HG02981 (cell line): ENCODE measurements around the gene IRF7.

Experiments
- ATAC-seq: cut with Tn5 transposase; IDR thresholded peaks from one replicate; pipeline ENCODE4 v1.9.1; 2021; ENCODE audit warnings: mild to moderate bottlenecking, moderate library complexity; ENCODE audit not compliant: unreplicated experiment

The IRF7 gene

DNA sequence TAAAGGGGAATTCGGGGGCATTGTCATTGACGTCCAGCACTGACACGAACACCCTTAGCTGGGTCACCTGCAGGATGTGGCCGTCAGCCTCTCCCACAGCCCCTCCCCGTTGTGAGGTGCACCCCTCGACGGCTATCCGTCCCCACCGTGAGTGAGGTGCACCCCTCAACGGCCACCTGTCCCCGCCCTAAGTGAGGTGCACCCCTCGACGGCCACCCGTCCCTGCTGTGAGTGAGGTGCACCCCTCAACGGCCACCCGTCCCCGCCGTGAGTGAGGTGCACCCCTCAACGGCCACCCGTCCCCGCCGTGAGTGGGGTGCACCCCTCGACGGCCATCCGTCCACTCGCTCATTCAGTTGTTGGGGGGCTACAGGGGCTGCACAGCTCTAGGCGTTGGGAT lies 6.1 kb upstream of the IRF7 start:
- no peak for ATAC-seq

DNA sequence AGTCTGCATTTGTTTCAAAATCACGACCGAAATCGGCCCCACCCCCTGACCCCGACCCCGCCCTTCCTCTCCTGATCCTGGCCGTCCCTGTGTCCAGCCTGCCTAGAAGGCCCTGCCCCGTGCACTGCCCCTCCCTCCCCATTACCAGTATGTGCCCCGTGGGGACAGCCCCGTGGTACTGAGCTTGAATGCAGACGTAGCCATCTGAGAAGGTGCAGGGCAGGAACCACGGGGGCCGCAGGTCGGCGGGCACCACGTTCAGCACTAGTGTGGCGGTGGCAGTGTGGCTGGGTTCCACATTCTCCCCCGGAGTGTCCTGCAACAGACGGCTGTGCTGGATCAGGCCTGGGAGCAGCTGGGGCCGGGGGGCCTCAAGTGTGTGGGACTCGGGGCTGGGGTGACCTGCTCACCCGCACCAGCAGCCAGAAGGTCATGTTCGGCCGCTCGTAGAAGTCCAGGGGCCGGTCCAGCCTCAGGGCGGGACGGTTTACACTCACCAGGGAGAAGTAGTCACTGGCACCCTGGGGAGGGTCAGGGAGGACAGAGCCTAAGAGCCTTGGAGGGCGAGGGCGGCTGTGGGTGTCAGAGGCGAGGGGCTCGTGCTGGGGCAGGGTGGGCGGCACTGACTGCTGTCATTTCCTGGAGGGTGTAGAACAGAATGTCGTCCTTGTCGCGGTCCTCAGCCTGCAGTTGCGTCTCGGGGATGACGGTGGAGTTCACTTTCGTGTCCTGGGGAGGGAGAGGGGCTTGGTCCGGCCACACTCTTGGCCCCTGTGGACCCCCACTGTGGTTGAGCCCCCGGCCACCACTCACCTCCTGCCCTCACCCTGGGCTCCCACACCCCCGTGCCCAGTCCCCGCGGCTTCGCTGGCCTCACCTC lies 5.4 kb upstream of the IRF7 start:
- no peak for ATAC-seq

DNA sequence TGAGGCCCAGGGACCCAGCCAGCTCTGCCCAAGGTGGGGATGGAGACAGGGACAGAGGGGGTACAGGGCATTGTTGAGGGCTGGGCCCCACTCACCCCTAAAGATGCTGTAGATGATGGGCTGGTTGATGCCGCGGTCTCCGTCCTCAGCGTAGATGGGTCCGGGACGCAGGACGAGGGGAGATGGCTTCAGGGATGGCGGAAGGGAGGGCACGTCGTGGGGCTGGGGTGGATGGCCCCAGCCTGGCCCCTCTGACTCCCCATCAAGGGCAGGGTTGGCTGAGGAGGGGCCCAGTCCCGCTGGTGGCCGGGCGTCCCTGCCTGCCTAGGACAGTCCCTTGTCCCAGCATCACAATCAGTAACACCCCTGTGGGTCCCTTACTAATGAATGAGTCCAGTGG lies 4.5 kb upstream of the IRF7 start:
- ATAC-seq, result no peak

DNA sequence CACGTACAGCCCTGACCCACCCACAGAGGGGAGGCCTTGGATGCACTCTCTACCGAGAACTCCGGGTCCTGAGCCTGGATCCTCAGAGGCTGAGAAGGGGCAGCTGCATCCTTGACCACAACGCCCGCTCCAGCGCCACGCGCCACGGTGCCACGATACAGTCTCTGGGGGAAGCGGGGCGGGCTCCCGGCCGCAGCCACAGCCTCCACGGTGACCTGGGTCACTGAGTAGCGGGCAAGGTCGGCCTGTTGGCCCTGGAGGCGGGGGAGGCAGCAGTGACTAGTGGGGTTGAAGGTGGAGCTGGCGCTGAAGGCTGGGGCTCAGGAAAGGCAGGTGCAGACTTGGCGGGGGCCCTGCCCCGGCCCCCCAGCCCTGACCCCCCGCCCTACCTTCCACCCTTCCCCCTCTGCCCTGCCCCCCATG lies 3.9 kb upstream of the IRF7 start:
- ATAC-seq, result no peak

DNA sequence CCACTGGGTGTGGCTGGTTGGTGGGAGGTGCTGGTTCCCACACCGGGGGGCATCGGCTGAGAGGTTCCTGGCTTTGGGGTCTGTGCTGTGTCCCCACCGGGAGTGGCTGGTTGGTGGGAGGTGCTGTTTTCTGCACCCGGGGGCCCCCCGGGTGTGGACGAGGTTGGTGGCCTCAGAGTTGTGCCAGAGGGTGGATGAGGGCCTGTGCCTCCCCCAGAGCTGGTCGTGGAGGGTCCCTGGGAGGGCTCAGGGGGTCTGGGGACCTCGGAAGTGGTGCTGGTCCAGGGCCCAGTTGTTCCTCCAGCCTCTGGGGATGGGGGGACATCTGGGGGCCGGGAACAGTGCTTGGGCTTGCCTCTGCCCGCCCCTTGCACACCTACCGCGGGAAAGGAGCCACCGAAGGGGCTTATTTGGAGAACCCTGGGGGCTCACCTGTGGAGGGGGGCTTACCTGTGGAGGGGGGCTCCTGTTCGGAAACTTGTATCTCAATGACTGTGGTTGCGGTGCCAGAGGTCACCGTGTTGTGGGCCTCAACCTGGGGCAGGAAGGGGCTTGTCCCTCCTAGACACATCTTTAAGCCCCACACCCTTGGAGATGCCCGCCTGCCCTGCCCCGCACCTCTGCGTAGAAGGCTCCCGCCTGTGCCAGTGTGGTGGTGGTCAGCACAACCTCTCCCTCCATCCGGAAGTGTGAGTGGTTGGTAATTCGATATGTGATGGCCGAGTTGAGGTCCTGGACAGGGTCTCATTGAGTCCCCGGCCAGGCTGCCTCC lies 3.3 kb upstream of the IRF7 start:
- no peak for ATAC-seq

DNA sequence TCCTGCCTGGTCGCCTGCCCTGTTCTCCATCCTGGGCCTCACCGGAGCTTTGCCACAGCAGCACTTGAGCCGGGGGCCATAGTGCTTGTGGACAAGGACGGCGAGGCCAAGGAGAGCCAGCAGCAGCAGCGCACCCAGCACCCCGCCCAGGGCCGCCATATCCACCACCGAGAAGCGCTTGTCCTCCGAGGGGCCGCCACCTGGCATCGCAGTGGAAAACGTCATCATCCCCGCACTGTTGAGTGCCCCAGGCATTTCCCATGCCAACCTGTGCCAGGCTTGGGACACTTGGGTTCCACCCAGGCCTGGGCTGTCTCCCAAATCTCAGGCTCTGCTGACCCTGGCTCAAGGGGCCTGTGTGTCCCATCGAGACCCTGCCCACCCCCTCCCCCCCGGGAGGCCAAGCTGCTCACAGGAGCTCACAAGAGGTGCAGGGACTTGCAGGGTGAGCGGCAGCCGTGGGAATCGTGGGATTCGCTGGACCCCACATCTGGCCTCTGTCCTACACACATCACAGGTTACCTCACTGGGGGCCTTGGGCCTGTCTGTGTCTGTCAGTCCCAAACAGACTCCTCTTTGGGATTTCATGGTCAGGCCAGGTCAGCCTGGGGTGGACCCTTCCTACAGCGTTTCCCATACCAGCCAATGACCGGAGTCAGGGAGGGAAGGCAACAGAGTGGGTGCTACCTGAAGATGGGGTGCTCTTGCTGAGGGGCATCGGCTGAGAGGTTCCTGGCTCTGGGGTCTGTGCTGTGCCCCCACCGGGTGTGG lies 2.3 kb upstream of the IRF7 start:
- no peak for ATAC-seq

DNA sequence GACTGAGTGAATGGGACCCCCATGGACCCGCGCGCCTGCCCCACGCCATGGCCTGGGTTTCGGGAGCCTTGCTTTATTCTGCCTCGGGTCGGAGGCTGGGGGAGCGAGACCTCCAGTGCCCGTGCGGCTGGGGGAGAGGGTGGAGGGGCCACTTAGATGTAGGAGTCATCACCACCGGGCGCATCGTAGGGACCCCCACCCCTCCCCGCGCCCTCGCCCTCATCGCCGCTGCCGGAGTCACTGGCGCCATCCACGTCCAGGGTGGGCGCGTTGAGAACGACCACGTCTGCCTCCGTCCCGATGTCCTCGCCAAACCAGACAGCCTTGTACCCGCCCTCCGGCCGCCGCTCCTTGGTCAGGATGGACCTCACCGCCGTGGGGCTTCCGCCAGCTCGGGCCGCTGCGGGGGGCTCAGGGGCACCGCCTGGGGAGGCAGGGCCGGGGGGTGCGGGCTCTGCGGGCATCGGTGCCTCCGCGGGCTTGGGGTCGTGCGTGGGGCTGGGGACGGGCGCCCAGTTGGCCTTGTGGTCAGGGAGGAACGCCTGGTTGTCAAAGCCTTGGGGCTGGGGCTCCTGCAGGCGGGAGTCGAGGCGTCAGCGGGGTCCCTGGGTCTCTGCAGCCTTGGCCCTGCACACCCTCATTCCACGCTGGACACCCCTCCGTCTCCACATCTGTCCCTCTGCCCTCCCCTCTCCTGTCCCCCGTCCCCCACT lies 1.6 kb upstream of the IRF7 start:
- no peak for ATAC-seq

DNA sequence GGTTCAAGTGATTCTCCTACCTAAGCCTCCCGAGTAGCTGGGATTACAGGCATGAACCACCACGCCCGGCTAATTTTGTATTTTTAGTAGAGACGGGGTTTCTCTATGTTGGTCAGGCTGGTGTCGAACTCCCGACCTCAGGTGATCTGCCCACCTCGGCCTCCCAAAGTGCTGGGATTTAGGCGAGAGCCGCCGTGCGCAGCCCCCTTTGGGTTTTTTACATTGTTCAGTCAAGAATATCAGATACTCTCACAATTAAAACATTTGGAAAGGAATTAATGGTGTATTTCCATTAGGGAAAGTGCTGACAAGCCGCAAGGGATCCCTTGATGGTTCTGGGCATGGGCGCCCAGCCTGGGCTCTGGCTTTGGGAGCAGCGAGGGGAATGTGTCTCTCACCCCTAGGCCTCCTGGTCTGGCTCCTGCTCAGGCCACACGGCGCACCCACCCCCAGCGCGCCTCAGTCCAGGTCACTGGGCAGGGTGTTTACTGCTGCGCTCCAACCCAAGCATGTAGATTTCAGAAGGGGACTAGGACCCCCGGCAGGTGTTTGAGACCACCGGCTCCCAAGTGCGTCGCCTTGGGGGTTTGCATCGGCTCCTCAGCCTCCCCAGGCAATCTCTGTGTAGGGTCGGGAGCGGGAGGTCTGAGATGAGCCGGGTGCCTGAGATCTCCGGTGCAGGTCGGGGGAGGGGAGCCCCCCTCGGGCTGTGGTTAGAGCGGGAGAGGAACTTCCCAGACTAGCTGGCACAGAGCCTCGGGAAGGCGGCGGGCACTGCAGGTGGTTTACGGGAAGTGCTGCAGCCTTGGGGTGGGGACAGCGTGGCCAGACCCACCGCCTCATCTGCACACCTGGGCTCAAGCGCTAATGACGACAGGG lies 809 bp upstream of the IRF7 start:
- no peak for ATAC-seq

DNA sequence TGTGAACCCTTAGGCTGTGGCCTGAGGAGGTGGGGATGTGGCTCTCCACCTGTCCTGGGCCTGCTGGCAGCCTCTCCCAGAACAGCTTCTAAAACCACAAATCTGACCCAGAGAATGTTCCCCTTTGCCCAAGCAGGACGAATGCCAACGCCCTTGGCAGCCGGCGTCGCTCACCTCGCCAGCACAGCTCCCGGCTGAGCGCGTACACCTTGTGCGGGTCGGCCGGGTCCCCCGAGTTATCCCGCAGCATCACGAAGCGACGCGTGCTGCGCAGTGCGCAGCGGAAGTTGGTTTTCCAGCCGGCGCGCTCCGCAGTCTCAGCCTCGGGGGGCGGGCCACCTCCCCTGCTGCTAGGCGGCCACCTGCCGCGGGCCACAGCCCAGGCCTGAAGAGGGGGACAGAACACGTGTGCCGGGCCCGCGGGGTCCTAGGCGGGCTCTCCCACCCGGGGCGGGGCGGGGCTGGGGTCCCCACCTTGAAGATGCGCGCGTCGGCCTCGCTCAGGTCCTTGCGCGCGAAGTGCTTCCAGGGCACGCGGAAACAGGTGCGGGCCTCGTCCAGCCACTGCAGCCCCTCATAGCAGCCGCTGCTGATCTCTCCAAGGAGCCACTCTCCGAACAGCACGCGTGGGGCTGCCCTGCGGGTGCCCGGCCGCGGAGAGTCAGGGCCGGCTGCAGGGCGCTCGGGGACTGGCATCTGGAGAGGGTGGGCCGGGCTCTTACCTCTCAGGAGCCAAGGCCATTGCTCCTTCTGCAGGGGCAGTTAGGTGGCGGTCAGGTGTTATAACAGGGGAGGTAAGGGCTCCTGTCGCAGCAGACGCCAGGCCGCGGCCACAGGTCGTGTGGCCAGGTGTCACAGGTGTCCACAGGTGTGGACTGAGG lies 887 bp downstream of the IRF7 start:
- ATAC-seq, result no peak

DNA sequence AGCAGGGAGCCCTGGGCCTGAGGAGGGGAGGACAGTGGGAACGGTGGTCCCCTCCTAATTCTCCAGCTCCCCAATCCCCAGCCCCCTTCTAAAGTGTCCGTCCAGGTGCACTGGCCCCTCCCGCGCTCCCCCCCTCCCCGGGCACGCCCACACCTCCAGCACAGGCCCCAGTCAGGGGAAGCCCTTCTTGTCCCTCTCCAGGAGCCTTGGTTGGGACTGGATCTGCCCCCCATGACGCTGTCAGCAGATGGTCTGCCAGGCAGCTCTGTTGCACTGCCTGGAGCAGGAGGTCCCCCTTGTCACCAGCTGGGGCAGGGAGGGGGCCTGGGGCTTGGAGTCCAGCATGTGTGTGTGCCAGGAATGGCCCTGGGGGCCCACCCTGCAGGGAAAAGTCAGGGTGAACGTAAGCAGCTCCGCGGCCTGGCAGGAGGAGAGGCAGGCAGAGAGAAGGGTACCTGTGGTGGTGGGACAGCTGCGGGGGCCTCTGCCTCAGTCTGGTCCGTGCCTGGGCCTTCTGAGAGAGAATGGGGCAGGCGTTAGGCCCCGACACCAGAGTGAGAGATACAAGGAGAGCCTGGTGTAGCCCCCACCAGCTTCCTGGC lies 1.6 kb downstream of the IRF7 start:
- no peak for ATAC-seq

DNA sequence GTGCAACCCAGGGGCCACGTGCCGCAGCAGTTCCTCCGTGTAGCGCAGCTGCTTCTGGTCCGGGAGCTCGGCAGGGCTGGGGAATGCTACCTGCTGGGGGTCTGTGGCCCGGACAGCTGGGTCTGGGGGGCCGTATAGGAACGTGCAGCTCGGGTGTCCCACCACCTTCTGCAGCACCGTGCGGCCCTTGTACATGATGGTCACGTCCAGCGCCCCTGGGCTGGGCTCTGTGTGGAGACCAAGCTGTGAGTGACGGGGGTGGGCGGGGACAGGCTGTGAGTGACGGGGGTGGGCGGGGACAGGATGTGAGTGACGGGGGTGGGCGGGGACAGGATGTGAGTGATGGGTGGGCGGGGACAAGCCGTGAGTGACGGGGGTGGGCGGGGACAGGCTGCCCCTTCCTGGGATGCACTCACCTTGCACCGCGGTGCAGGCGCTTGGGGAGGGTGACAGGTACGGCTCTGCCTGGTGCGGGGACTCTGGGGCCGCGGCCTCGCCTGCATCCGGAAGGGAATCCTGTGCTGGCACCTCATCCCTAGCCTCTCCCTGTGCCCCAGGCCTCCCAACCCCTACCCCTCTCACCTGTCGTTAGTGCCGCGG lies 2.3 kb downstream of the IRF7 start:
- no peak for ATAC-seq

DNA sequence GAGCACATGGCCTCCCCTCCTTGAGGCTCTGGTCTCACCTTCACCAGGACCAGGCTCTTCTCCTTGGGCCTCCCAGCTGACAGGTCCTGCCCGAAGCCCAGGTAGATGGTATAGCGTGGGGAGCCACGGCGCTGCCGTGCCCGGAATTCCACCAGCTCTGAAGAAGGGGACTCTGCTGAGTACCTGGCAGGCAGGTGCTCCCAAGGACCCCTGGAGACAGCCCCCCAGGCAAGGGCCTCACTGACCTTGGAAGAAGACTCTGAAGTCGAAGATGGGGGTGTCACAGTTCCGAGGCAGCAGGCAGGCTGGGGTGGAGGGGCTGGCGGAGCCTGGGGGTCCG lies 2.8 kb downstream of the IRF7 start:
- no peak for ATAC-seq

DNA sequence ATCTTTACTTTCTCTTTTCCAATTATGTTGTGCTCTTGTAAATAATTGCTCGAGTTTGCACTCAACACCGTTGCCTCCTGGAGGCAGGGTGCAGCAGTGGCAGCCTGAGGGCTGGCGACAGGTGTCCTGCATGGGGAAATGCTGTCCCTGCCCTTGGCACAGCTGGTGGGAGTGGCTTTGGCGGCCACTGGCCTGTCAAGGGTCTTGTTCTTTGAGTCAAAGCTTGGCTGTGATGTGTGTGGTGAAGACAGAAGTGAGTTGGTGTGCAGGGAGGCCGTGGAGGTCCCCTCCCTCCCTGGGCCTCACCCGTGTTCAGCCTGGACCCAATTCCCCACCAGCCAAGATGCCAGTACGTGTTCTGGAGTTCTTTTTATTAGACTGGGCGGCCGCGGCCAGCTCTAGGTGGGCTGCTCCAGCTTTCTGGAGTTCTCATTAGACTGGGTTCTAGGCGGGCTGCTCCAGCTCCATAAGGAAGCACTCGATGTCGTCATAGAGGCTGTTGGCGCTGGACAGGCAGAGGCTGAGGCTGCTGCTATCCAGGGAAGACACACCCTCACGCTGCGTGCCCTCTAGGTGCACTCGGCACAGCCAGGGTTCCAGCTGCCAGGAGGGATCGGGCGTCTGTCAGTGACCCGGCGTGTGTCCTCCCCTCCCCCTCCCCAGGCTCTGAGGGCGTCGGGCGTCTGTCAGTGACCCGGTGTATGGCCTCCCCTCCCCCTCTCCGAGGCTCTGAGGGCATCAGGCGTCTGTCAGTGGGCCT lies 3.4 kb downstream of the IRF7 start:
- ATAC-seq, result no peak

DNA sequence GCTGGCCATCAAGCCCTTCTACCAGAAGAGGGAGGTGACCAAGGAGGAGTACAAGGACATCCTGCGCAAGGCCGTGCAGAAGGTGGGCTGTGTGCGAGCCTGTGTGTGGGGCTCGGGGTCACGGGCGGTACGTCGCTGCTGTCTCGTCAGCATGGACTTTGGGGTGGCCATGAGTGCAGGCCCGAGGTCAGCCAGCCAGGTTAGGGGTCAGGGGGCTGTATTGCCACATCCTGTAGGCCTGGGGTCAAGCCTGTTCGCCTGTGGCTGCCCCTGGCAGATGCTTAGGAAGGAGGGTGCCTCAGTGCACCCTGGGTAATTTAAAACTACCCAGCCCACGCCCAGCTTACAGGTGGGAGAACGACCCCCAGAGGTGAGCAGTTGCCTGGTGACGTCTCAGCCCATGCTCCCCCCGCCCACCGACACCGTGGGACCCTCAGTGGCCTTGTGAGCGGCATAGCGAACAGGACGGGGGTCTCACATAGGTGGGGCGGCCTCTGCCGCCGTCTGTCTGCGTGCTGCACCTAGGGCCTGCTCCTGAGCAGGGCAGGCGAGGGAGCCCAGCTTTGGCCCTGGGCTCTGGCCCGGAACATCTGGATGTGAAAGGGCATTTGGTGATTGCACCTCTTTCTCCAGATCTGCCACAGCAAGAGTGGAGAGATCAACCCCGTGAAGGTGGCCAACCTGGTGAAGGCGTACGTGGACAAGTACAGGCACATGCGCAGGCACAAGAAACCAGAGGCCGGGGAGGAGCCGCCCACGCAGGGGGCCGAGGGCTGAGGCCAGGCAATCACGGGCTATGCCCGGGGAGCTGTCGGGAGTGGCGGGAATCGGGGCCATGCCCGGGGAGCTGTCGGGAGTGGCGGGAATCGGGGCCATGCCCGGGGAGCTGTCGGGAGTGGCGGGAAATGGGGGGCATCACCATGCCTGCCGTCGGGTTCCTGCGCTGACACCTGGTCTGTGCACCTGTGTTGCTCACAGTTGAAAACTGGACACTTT lies 4.5 kb downstream of the IRF7 start:
- ATAC-seq, result no peak

DNA sequence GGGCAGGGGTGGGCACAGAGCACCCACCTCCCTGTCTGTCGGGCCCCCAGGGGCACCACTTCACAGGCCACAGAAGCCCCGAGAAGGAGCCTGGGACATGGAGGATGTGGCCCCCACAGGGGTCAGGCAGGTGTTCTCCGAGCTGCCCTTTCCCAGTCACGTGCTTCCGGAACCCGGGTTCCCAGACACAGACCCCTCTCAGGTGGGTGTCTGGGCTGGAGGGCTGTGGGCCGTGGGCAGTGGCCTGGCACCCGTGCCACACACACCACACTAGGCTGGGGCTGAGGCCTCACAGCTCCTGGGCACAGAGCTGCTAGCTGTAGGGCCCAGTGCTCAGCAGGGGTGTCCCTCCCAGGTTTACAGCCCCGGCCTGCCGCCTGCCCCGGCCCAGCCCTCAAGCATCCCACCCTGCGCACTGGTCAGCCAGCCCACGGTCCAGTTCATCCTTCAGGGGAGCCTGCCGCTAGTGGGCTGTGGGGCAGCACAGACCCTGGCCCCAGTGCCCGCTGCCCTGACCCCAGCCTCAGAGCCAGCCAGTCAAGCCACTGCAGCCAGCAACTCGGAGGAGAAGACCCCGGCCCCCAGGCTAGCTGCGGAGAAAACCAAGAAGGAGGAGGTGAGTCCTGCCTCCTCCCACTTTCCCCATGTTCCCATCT lies 5.5 kb downstream of the IRF7 start:
- ATAC-seq, result no peak

DNA sequence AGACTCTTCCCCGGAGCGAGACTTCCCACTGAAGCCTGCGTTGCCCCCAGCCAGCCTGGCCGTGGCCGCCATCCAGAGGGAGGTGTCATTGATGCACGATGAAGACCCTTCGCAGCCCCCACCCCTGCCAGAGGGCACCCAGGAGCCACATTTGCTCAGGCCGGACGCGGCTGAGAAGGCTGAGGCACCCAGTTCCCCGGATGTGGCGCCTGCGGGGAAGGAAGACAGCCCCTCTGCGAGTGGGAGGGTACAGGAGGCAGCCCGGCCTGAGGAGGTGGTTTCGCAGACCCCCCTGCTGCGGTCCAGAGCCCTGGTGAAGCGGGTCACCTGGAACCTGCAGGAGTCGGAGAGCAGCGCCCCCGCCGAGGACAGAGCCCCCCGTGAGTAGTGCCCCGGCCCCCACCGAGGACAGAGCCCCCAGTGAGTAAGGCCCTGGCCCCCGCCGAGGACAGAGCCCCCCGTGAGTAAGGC lies 6.4 kb downstream of the IRF7 start:
- ATAC-seq, result no peak
